Stimulated activated CD8-positive, alpha-beta memory T cell treated with anti-CD3 and anti-CD28 coated beads, Interleukin-7, amount 100 ng/mL, for 48 hours (primary cell): ENCODE data around the gene PMEPA1.

Experiments
- DNase-seq, 2 donors: peaks; one replicate each; pipeline ENCODE4 v3.0.0-alpha.2; 2020; ENCODE audit warnings: low read depth in 1 of 2; ENCODE audit errors: extremely low read depth in 1 of 2

Gene PMEPA1

DNA sequence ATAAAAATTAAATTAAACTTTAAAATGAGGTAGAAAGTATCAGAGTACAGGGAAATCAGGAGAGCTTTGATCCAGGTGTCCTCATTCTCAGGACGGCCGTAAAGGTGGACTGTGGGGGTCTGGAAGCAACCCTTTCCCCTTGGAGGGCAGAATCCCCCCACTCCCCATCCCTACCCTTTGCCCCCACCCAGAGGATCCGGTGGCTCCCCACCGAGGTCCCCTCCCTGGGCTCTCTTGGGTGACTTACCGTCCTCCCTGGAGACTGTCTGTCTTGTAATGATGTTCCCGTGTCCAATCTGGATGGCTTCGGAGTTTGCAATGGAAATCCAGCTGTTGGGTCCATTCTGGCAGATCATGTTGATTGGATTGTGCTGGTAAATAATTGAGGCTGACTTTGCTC is 96.9 kb downstream of the PMEPA1 start:
- no peak for DNase-seq

GRCh38 chr20:57612436-57612835 is 97.4 kb downstream of the PMEPA1 start:
- DNase-seq: no peak

- DNase-seq: no peak
Measured at GRCh38 chr20:57611586-57612311, 98.1 kb downstream of the PMEPA1 start.

DNA sequence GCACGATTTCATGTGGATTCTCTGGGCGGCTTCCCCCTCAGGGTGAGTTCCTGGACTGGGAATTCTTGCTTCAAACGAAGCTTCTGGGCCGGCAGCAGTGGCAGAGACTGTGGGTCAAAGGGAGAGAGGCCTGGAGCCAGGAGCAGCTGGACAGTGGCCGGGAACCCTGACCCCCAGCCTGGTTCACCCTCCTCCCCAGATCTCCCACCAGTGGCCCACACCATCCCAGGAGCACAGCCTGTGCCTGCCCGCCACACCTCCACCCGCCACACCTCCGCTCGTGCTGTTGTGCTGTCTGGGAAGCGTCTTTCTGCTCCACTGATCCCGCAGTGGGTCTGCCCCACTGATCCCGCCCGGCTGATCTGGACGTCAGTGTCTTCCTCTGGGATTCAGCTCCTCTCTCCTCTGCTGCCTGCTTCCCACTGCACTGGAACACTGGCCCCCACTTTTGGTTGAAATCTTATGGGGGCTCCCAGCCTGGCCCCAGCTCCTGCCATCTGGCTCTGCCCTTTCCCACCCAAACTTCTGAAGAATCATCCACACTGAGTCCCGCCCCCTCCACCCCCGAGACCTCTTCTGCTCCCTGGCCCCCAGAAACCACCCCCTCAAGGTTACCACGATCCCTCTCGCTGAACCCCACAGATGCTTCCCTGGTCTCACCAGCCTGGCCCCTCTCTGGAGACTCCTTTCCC is 99.4 kb downstream of the PMEPA1 start:
- DNase-seq: no peak

DNA sequence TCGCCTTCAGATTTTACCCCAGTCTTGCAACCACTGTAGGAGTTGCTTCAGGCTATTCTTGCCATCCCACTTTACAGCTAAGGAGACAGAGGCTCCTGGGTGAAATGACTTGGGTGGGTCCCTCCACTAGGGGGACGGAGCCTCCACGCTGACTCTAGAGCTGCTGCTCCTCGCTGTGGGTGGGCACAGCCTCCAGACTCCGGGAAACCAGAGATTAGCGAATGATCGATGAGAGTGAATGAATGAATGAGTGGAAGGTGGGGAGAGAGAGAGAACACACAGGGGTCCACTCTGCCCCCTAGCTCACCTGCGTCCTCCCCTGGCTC is 100.0 kb downstream of the PMEPA1 start:
- DNase-seq: no peak

DNA sequence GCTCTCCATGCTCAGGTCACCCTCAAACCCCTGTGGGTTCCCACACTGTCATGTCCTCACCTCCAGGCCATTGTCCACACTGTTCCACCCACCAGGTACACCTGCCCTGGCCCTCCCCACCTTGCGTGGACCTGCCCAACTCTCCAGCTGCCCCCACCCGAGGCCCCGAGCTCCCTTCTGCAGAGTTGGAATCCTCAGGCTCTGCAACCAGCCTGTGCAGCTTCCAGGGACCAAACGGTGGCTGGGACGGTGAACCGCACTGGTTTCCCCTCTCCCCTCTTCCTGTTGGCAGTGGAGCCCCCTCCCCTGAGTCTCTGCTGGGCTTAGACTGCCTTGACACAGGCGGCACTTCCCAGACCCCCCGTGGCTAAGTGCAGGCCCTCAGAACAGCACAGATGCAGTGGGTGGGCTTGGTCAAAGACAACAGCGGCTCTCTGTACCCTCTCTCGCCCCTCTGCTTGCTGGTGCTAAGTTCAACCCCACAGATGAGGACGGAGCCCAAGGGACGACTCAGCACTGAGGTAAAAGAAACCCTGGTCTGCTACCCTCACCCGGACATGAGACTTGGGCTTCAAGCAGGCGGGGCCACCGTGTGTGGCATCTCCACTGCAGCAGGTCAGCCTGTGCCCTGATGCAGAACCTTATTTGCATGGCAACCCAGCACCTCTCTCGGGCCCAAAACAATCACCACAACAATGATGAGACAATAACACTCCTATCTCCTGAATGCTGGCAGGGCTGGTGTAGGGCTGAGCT is 100.6 kb downstream of the PMEPA1 start:
- no peak for DNase-seq

- no peak for DNase-seq
Measured at GRCh38 chr20:57608516-57608915, 101.3 kb downstream of the PMEPA1 start.

GRCh38 chr20:57605878-57606277 is 103.9 kb downstream of the PMEPA1 start:
- DNase-seq: no peak

- no peak for DNase-seq
Measured at GRCh38 chr20:57605045-57605444, 104.8 kb downstream of the PMEPA1 start.

GRCh38 chr20:57603120-57603519 is 106.7 kb downstream of the PMEPA1 start:
- no peak for DNase-seq

- no peak for DNase-seq
Measured at GRCh38 chr20:57601737-57602136, 108.1 kb downstream of the PMEPA1 start.

DNA sequence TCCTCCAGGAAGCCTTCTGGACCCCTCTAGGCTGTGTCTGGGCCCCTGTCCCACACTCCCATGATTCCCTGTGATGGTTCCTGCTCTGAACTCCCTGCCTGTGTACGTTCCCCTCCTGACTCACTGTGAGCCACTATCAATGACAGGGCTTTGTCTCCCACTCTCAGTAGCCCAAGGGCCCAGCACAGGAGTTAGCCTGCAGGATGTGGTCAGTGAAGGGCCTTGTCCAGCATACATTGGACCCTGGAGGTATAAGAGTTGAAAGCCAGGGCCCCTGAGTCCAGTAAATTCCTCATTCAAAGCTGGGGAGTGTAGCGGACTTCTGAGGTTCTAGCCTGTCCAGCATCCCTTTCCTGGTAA is 108.6 kb downstream of the PMEPA1 start:
- DNase-seq: no peak

DNA sequence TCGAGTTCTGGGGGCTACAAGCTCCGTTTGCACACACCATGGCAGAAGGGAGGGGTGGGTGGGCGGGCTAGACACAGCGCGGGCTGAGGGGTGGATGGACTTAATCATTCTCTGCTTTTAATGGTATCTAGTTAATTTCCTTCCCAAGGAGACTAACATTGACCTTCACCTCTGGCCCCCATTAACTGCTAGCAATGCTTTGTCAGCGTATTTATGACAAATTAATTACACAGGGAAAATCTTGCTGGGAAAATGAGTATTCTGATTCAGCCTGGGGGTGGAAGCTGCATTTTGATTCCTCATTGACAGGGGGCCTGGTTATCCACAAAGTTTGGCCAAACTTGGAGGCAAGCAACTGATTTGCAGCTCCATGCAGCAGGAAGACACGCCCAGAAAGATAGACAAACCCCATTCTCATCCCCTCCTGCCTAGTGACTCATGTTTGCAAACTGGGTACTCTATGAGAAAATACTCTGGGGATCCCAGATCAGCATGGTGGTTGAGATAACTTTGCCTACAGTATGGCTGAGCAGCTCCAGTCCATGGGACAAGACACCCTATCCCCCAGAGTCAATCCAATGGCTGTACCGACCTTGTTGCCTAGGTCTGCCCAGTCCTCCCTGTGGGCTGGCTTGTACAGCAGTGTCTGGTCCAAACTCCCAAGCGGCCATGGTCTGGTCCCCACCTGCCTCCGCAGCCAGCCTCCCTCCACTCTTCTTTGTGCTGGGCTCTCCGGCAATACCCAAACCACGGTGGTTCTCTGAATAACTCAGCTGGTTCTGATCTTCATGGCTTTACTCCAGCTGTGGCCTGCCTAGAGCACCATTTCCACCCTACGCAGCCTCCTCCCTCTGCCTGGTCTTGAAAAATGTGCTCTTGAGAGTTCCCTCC is 109.2 kb downstream of the PMEPA1 start:
- DNase-seq: no peak

DNA sequence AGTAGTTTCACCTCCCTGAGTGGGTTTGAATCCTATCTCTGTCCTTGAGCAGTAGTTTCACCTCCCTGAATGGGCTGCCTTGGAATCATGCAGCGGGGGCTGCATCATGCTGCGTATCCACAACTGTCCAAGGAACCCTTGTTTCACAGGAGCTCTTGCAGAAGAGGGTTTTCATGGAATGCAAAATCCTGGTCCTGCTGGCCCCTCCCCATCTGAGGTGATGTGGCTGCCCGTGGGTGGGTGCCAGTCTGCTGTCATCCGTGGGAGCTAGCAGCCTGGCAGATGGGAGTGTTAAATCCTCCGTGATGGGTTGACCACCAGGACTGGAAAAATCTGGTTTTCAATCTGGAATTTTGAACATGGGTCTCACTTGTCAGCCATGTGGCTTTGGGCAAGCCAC is 111.3 kb downstream of the PMEPA1 start:
- DNase-seq: no peak
